HG03139 (cell line): Measurements from ENCODE around the gene HSD17B13.

Experiments used
- ATAC-seq: cut with Tn5 transposase; IDR thresholded peaks from one replicate; pipeline ENCODE4 v1.9.1; 2021; ENCODE audit not compliant: unreplicated experiment

Gene HSD17B13

DNA sequence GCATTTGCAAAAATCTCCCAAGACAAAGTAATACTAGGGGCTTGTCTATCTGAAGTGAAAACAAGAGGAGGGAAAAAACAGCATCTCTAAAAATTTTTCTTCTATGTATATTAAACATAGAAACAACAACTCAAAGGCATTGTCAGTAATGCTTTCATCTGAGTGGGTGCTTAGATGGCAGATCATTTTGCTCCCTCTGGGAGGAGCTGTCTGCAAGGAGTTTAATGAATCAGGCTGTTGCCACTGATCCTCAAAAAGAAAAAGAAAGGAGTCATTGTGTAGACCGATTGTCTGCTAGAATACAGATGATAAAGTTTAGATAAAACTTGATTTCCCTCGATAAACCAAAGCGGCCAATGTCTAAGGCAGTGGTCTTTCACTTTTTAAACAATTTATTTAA, 52.5 kb downstream of the HSD17B13 start:
- no peak for ATAC-seq

DNA sequence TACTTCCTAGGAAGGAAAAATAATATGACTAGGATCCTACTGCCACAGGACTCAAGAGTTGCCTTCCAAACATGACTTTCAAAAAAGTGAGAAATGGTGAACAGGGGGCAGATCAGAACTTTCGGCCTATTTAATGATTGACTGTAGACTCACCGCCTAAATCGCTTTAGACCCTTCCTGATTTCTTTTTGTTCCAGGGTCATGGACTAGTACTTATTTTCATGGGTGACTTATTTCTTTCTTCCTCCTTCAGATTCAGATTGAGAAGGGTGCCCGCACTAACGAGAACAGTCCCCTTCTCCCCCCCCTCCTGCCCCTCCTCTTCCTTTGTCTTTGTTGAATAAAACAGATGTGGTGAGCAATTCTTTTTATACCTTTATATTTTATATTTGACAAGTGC, 54.3 kb downstream of the HSD17B13 start:
- ATAC-seq, result no peak

DNA sequence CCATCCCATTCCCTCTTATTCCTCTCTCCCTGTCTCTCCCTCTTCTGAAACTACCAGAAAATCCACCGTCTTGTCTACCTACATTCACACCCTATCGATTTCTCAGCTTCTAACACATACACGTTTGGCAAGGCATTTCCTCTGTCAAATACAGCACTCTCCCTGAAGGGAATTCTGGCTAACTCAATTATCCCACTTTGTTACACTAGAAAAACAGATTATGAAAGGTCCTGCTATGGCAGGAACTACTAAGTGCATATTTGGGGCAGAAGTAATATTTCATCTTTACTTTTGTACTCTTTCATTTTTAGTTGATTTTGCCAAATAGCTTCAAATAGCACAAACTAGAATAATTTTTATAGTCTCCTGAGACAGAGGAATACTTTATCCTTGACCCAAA, 55.7 kb downstream of the HSD17B13 start:
- no peak for ATAC-seq

DNA sequence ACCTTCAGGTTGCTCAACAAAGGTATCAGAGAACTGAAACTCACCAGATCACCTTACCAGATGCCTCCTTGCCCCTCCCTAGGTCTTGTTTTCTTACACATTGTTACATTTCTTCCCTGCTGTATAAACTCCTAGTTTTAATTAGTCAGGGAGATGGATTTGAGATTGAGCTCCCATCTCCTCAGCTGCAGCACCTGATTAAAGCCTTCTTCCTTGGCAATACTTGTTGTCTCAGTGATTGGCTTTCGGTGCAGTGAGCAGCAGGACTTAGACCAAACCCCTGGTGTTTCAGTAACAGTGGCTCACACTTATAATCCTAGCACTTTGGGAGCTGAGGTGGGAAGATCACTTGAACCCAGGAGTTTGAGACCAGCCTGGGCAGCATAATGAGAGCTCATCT, 59.8 kb downstream of the HSD17B13 start:
- ATAC-seq, result no peak

DNA sequence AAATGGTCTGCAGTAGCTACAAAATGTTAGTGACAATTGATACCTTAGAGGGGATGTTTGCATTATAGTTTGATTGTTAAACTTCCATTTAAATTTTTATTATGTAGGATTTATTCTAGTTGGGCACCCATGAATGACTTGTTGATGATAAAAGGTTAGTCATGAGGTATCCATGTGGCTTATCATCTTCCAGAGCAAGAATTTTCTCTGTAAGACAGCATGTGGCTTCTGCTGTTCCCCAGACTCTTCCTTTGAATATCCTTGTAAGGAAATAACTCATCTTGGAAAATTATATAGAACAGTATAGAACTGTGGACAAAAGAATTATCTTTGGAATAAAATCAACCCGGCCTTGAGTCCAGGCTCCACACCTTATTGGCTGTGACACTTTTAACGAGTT, 62.2 kb downstream of the HSD17B13 start:
- no peak for ATAC-seq

DNA sequence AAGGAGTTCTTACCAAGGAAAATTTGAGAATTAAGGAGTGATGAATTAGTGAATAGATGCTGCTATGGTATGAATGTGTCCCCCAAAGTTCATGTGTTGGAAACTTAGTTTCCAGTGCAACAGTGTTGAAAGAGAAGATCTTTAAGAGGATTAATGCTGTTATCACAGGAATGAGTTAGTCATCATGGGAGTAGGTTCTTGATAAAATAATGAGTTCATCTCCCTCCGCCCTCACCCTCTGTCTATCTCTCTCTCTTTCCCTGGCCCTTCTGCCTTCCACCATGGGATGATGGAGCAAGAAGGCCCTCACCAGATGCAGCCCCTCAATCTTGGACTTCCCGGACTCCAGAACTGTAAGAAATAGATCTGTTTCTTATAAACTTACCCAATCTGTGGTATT, 64.0 kb downstream of the HSD17B13 start:
- ATAC-seq, result no peak

DNA sequence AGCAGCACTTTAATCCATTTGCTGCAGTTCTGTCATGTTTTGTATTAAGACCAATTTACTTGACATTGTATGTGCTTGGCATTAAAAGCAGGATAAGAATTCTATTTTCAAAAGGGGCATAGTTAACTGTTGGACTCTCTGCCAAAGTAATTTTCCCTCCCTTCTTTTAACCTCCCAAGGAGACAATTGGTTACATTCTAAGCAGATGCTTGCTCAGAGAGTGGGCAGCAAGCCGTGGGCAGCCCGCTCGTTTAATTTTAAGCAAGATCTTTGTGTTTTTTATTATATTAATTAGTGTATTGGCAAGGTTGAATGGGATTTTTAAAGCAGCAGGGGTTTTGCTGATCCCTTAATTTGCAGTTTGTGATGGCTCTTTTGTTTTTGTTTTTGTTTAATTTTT, 65.2 kb downstream of the HSD17B13 start:
- no peak for ATAC-seq

DNA sequence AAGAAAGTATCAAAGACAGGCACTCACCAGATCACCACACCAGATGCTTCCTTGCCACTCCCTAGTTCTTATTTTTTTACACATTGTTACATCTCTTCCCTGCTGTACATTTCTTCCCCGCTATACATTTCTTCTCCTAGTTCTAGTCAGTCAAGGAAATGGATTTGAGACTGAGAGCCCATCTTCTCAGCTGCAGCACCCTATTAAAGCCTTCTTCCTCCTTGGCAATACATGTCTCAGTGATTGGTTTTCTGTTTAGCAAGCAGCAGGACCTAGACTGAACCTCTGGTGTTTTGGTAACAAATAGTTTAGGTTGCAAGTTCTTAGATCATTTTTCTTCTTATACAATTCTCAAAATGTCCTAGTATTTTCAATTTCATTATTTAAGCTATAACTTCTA, 66.9 kb downstream of the HSD17B13 start:
- ATAC-seq, result no peak
